AG10803 (cell line): ENCODE results near the gene FAM163A.

ENCODE experiments used
- DNase-seq: peaks from one replicate; pipeline ENCODE4 v3.0.0; 2010; ENCODE audit warnings: low read depth
- H3K4me3 ChIP-seq: 2 replicates; pipeline ENCODE4 v1.5.1; 2011; ENCODE audit warnings: mild to moderate bottlenecking, low read length, control low read depth
- TF ChIP-seq, protein P1 (sequence below): conservative IDR thresholded peaks from 2 replicates; pipeline ENCODE4 v1.5.1; 2011; ENCODE audit warnings: mild to moderate bottlenecking, low read length, control low read depth, inconsistent platforms

FAM163A gene

GRCh38 chr1:179753061-179753460 is 10.0 kb downstream of the FAM163A start:
- no peak for DNase-seq
- no peak overlapping the region for H3K4me3 ChIP-seq
- TF ChIP-seq, protein P1, sequence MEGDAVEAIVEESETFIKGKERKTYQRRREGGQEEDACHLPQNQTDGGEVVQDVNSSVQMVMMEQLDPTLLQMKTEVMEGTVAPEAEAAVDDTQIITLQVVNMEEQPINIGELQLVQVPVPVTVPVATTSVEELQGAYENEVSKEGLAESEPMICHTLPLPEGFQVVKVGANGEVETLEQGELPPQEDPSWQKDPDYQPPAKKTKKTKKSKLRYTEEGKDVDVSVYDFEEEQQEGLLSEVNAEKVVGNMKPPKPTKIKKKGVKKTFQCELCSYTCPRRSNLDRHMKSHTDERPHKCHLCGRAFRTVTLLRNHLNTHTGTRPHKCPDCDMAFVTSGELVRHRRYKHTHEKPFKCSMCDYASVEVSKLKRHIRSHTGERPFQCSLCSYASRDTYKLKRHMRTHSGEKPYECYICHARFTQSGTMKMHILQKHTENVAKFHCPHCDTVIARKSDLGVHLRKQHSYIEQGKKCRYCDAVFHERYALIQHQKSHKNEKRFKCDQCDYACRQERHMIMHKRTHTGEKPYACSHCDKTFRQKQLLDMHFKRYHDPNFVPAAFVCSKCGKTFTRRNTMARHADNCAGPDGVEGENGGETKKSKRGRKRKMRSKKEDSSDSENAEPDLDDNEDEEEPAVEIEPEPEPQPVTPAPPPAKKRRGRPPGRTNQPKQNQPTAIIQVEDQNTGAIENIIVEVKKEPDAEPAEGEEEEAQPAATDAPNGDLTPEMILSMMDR: no peak

DNA sequence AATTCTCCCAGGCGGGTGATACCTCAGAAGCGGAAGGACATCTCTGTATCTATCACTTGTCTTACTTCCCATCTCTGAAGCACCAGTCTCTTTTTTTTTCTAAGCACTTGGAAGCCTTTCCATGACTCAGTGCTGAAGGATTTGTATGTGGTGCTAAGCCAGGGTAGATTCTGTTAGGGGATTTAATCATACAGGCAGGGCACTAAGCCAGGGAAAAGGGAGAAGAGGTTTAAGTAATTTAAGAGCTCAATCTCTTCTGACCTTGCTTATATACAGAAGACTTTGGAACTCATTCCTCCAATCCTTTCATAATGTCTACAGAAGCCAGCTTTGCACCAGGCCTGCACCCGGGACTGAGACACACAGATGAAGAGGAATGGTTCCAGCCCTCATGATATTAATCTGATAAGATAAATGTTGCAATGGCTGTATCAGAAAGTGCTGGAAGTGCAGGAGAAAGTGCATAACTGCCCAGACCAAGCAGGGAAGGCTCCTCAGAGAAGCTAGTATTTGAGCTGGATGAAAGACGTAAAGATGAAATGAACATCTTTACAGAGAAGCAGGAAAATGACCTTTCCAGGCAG is 11.0 kb downstream of the FAM163A start:
- peak; percentile 74 for DNase-seq
- no peak overlapping the region for H3K4me3 ChIP-seq
- TF ChIP-seq, protein P1: no peak

DNA sequence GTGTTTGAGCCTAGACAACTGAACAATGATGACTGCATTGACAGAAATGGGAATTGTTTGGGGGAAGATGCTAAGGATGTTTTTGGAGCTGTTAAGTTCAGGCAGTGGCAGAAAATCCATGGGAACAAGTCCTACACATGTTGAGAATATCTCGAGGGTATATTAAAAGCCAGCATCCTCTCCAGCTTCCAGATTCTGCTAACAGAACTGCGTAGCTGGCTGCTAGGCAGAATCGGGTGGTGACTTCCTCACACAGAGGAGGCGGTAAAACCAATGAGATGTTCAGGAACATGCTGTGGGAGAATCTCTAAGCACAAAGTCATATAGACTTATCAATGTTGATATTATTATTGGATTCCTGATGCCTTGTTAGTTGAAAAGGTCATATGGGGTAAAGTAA is 14.8 kb downstream of the FAM163A start:
- DNase-seq: no peak
- TF ChIP-seq, protein P1: no peak
- no peak overlapping the region for H3K4me3 ChIP-seq

DNA sequence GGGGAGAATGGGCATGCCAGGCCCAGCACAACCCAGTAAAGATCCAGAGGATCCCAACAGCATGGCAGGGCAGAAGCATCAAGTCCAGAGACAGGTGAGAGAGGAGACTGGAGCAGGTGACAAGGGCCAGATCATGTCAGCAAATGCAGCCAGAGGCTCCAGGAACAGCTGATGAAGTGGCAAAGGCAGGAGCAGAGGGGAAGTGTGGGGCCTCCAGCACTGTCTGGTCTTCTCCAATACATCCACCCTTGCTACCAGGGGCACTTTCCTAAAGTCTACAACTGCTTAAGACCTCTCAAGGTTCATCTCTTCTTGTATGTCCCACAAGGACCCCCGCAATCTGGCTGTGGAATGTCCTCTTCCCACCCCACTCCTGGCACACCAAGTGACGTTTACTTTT is 17.4 kb downstream of the FAM163A start:
- TF ChIP-seq, protein P1: no peak
- no peak for DNase-seq
- H3K4me3 ChIP-seq: no peak overlapping the region

- no peak overlapping the region for H3K4me3 ChIP-seq
- DNase-seq: no peak
- TF ChIP-seq, protein P1: no peak
Observed at GRCh38 chr1:179761296-179761695, 18.2 kb downstream of the FAM163A start.

DNA sequence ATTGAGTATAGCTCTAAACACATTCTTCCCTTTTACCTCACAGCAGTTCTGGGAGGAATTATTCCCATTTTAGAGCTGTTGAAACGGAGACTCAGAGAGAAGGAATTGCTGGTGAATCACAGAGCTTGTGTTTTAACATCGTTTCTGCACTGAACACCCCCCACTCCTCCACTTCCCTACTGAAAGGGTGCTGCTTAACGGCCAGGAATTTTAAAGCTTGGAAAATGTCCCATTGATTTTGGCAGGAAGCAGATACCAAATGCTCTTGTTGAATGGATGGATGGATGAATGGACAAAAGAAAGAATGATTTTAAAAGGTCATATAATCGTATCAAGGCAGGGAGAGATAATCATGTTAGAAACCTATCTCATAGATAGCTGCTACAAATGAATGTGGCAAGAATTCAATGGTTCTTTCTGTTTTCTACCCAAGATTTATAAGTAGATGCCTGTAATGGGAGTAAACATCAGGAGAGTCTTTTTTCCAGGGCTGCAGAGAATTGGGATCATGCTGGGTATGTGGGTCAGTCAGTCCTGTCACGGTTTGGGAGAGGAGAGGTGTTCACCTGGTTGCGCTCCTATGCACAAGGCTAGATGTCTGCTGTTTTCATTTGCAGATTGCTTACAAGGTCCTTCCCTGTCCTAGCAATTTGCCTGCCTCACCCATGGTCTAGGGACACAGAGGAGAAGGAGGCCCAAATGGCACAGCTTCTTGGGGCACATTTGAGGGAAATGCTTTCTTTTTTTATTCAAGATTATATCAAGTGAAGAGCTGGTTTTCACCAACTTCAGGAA is 19.0 kb downstream of the FAM163A start:
- TF ChIP-seq, protein P1: no peak
- peak; percentile 5 for DNase-seq
- no peak overlapping the region for H3K4me3 ChIP-seq

DNA sequence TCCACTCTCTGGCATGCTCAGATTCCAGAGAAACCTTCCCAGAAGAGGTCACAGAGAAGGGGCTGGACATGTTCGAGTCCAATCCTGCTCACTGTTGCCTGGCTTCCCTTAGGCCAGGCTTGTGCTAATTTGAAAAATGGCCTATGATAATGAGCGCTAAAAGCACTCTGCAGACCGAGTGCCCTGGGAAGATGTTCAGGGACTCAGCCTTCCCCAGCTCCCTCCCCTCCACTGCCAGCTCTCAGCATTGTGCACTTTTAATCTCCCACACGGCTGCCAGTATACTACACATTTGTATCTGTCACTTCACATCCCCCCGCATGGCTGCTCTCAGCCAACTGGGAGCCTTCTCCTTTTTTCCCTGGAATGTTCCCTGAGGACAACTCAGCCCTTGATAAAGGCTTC is 24.1 kb downstream of the FAM163A start:
- TF ChIP-seq, protein P1: no peak
- DNase-seq: no peak

More for the DNA sequence above, 24.1 kb downstream of the FAM163A start:
- H3K4me3 ChIP-seq: no peak overlapping the region
